HG02759 (cell line): ENCODE results near the gene PGAP1.

ENCODE experiments used
- ATAC-seq: cut with Tn5 transposase; IDR thresholded peaks from one replicate; pipeline ENCODE4 v1.9.1; 2021; ENCODE audit warnings: mild to moderate bottlenecking, moderate library complexity; ENCODE audit not compliant: unreplicated experiment

Gene PGAP1

GRCh38 chr2:196900843-196901242 lies 25.7 kb downstream of the PGAP1 start:
- ATAC-seq: no peak

DNA sequence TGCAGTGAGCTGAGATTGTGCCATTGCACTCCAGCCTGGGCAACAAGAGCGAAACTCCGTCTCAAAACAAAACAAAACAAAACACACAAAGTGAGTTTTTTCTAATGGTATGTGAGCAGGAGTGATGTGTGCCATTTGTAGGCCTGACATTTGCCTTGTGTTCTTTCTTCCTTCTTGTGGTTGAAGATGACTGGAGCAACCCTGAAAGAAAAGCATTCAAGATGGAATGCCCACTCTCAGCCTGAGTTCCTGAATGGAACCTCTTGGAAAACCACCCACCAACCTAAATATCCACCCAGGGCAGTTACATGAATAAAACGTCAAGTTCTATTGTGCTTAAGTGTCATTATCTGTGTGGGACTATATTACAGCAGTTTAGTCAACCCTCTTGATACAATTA lies 26.5 kb downstream of the PGAP1 start:
- ATAC-seq: no peak

GRCh38 chr2:196891136-196891535 lies 35.4 kb downstream of the PGAP1 start:
- ATAC-seq: no peak

GRCh38 chr2:196887431-196887830 lies 39.1 kb downstream of the PGAP1 start:
- ATAC-seq: no peak

- ATAC-seq: no peak
Observed at GRCh38 chr2:196884368-196884767, 42.1 kb downstream of the PGAP1 start.

- ATAC-seq: no peak
Observed at GRCh38 chr2:196876364-196876763, 50.1 kb downstream of the PGAP1 start.

GRCh38 chr2:196875414-196875813 lies 51.1 kb downstream of the PGAP1 start:
- no peak for ATAC-seq

GRCh38 chr2:196873511-196873910 lies 53.0 kb downstream of the PGAP1 start:
- no peak for ATAC-seq

DNA sequence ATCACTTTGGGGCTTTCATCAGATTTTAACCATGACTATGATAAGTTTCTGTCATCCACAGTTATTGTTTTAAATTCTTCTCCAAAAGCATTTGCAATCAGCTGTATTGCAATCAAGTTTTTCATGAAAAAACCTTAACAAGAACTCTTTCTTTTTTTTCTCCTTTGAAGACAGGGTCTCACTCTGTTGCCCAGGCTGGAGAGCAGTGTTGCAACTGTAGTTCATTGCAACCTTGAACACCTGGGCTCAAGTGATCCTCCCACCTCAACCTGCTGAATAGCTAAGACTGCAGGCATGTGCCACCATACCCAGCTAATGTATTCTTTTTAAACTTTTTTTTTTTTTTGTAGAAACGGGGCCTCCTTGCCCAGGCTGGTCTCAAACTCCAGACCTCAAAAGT lies 71.9 kb downstream of the PGAP1 start:
- no peak for ATAC-seq

GRCh38 chr2:196853301-196854087 lies 73.0 kb downstream of the PGAP1 start:
- ATAC-seq: no peak

DNA sequence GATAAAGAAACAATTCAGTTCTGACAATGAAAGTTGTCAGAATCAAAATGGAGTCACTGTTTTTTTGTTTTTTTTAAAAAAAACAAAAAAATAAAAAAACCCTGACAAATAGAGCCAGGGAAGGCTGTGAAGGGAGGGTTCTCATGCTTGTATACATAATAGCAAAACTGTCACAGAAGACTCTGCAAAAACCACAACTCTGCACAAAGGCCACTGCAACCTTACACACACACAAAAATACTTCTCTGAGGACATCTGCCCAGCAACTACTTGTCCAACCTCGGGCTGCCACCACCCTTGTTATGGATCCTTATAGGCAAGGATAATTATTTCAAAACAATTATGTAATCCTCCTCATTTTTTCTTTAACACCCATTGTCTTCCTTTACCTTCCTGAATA lies 75.4 kb downstream of the PGAP1 start:
- no peak for ATAC-seq

DNA sequence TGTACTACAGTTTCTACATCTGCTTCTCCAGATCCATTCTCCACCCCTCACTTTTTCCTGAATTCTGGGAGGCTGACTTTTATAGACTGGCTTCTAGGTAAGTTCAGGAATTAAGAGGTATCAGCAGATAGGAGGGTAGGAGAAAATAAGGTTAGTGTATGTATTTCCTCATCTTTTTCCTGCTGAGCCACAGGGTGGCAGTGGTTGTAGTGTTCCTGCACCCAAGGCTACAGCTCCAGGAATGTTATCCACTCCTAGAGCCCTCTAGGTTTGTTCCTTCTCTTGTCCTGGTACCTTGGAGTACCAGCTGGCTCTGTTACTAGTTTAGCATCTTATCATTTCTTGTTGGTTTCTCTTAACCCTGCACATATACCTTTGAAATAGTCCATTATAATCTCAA lies 76.6 kb downstream of the PGAP1 start:
- ATAC-seq: no peak

DNA sequence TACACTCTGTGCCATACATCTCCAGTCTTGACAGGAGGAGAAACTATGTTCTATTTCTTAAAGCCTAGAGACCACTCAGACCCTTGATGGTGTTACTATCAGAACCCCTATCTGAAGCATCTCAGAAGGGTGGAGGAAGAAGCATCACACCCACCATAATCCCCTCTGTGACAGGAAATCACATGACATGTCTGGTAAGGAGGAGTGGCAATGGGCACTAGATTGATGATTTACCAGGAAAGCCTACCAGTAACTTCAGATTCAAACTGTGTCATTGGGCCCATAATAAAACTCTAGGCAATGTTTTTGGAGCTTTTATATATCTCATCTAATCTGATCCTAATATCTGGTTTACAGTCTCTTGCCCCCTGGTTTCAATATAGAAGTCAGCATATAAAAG lies 80.2 kb downstream of the PGAP1 start:
- ATAC-seq: no peak

DNA sequence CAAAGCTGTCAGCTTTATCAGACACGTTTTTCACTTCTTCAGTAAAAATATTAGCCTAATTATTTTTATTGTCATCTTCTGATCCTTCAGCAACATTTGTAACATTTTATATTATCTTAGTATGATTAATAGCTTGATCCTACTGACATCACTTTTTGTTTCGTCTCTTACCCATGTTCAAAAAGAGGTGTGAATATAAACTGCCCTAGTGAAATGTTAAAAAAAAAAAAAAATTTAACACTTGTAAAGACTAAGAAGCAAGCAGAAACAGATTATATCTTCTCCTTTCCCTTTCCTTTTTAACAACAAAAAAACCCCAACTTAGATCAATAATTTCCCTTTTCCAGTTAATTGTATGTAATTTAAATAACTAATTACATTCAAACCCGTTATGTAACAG lies 81.1 kb downstream of the PGAP1 start:
- ATAC-seq: no peak

- no peak for ATAC-seq
Observed at GRCh38 chr2:196840171-196840570, 86.3 kb downstream of the PGAP1 start.

GRCh38 chr2:196839574-196839973 lies 86.9 kb downstream of the PGAP1 start:
- ATAC-seq: no peak

DNA sequence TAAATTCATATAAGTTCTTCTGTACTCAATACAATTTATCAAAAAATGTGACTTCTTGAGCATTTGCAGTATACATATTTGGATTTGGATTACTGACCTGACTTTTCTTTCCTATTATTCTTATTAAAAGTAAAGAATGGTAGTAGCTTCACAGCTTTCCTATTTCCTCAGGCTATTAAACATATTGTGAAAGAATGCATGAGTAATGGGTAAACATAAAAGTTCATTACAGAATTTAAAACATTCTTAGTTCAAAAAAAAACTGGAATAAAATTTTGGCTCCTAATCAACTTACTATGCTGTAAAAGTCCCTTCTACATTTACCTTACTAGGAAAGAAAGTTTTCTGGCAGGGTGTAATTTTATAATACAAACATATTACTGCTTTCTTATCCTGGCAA lies 90.1 kb downstream of the PGAP1 start:
- no peak for ATAC-seq

DNA sequence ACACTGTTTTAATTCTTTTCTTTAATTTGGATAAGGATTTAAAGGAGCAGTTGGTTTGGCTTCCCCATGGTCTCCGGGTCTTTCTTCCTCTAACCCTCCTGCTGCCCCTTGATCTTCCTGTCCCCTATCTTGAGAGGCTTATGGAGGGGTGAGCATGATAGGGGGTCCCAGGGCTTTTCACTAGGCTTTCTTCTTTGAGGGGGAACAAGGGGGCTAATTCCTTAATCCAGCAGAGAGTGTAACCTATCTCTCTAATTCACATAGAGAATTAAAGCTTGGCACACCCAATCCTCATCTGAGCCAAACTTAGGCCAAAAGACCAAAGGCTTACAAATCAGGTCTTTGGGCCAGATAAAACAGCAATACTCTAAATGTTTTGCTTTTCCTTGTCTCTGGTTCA lies 95.8 kb downstream of the PGAP1 start:
- no peak for ATAC-seq

DNA sequence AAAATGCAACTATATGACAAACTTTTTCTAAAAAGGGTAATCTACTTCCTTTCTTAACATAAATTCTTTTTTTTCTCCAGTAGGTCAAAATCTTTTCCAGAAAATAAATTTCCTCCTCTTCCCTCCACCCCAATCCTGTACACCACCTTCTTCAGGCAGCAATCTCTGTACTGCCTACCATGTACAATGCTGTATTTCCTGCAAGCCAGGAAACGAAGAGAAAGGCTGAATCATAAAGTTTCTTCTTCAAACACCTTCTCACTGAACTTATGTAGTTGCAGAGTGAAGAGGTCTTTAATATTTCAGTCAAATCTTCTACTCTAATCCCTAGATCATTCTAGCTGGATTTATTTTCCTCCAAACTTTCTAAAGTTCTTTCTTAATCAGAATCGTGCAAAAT lies 99.2 kb downstream of the PGAP1 start:
- ATAC-seq: no peak

DNA sequence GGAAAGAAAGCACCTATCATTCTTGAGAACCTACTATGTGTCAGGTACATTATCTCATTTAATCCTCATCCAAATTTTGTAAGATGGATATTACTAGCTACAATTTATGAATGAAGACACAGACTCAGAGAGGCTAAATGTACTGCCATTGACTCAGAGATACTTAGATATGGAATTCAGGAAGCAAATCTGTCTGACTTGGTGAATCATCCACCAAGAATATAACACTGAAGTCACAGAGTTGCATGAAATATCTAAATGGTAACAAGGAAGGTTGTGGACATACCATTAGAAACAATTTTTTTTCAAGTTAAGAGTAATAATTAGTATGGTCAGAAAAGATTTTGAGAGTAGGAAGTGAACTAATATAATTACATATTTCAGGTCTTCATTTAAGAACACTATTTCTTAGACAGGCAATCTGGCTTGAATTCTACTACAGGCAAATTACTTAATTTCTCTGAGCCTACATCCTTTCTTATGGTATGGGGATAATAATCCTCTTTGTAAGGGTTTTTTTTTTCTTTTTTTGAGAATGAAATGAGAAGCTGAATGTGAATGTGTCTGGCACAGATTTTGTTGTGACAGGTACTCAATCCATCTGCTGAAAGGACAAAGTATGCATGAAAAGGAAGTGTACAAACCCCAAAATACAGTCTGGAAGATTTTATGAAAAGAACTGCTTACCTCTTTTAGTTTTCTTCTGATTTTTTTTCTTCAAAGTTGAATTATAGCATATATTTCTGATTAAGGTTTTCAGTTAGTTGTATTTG lies 102.6 kb downstream of the PGAP1 start:
- ATAC-seq: no peak

GRCh38 chr2:196821195-196821594 lies 105.3 kb downstream of the PGAP1 start:
- ATAC-seq: no peak

DNA sequence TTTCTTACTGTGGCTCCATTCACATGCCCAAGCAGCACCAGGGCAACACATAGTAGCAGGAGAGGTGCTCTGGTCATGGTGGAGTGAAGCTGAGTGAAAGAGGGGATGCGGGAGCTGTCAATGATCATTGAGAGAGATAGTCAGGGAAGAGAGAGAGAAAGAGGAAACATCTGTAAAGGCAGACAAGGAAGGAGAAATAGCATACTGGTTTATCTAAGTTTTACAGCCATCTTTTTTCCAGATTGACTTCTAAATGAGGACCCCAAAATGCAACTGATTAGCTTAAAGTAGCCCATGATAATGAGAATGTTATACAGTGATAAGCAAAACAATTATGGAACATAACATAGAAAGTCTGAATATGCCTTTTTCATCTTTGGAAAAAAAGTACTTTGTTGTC lies 117.2 kb downstream of the PGAP1 start, which contains the start of gene C2orf66:
C2orf66 (minus strand) TSS at position 96 of the 400 bp plus-strand sequence; CDS start at position 77, 19 bp downstream.
- ATAC-seq: no peak
